Testis (tissue), 3 donors: ENCODE results near the gene CAMTA1. TPM values are rescaled to one million over a fixed set of nuclear protein-coding genes. Genes with fewer than 3 reads are reported as not detected.

Experiments used
- DNase-seq: peaks from one replicate; pipeline ENCODE4 v3.0.0-alpha.2; 2019
- H3K27ac ChIP-seq, 2 donors: fragments of 200-600 bp; sonication (generic); one replicate each; pipeline ENCODE4 v1.5.1; 2019
- H3K27me3 ChIP-seq: fragments of 200-600 bp; sonication (generic); one replicate; pipeline ENCODE4 v1.5.1; 2019
- H3K36me3 ChIP-seq: fragments of 200-600 bp; sonication (generic); one replicate; pipeline ENCODE4 v1.5.1; 2017; ENCODE audit warnings: low read depth; ENCODE audit errors: missing control alignments
- H3K4me1 ChIP-seq: fragments of 200-600 bp; sonication (generic); one replicate; pipeline ENCODE4 v1.5.1; 2019
- H3K4me3 ChIP-seq, 2 donors: fragments of 200-600 bp; sonication (generic); one replicate each; pipeline ENCODE4 v1.5.1; 2017 to 2019
- H3K9me3 ChIP-seq: fragments of 200-600 bp; sonication (generic); one replicate; pipeline ENCODE4 v1.5.1; 2017
- POLR2A ChIP-seq: fragments of 450-650 bp; IDR thresholded peaks from one replicate; pipeline ENCODE4 v1.6.1; 2017; ENCODE audit warnings: antibody characterized with exemption, mild to moderate bottlenecking, moderate library complexity
- WGBS, 2 donors: methylation state at CpG; one replicate each; pipeline ENCODE4 v1.1.5; 2018; 5-methylcytosine and 5-hydroxymethylcytosine counted together
- intact Hi-C: fragments of 100-400 bp; cut with DNase I; formaldehyde crosslinking; loops from one replicate; pipeline ENCODE4 v1.15.1; 2023; ENCODE audit warnings: low total_unique reads
- polyA plus RNA-seq: library from polyadenylated mRNA; stranded (reverse); fragments of 350-450 nt; fragmentation: Illumina TruSeq; extraction: RNeasy Lipid Tissue Mini Kit (QIAGEN cat#74804); gene quantifications from one replicate; pipeline ENCODE4 v1.2.3, GENCODE V29; 2014; ENCODE audit warnings: low read depth, low replicate concordance; ENCODE audit not compliant: insufficient read depth
- total RNA-seq, 2 donors: library from RNA; depleted of rRNA; stranded (reverse); fragments of >200 nt; gene quantifications; one replicate each; pipeline ENCODE4 v1.2.3, GENCODE V29; 2016
- TF ChIP-seq, protein P1 (sequence below), 3 experiments: fragments of 450-650 bp in 2 of 3; fragments of 200-600 bp in 1 of 3; sonication (generic) in 1 of 3; IDR thresholded peaks; one replicate each; pipeline ENCODE4 v1.5.1; 2016 to 2019; ENCODE audit warnings: antibody characterized with exemption in 3 of 3, mild to moderate bottlenecking in 2 of 3, moderate library complexity in 1 of 3

Gene CAMTA1
- total and polyA plus RNA-seq, 3 donors from 2014 or later = 116 to 158 (median 119) TPM

DNA sequence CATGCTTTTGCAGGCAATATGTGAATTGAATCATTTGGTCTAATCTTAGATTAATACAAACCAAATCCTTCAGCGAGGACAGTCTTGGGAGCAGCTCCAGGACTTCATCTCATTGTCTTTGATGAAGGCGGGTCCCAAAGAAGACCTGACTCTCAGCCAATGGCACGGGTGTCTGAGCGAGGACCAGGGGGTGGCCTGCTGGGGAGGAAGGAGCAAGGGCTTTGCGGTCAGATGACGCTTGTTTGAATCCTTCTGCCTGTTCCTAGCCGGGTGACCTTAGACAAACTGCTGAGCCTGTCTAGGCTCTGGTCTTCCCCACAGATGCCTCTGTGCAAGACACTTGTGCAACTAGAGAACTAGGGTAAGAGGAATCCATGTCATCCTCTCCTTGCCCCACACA, 673.7 kb downstream of the CAMTA1 start:
- Histone ChIP-seq H3K4me1 (peaks cover 9% of the 10 kb centered on the region), H3K4me3 (no peak overlapping the region), H3K36me3 (no peaks in the 10 kb centered on the region), H3K27ac (no peak overlapping the region), H3K9me3 (no peaks in the 10 kb centered on the region), H3K27me3 (no peaks in the 10 kb centered on the region)
- 91 to 98% methylated on average over 7 of the region's 7 CpGs for WGBS, 2 donors
- TF ChIP-seq POLR2A = no peak
- TF ChIP-seq, protein P1, sequence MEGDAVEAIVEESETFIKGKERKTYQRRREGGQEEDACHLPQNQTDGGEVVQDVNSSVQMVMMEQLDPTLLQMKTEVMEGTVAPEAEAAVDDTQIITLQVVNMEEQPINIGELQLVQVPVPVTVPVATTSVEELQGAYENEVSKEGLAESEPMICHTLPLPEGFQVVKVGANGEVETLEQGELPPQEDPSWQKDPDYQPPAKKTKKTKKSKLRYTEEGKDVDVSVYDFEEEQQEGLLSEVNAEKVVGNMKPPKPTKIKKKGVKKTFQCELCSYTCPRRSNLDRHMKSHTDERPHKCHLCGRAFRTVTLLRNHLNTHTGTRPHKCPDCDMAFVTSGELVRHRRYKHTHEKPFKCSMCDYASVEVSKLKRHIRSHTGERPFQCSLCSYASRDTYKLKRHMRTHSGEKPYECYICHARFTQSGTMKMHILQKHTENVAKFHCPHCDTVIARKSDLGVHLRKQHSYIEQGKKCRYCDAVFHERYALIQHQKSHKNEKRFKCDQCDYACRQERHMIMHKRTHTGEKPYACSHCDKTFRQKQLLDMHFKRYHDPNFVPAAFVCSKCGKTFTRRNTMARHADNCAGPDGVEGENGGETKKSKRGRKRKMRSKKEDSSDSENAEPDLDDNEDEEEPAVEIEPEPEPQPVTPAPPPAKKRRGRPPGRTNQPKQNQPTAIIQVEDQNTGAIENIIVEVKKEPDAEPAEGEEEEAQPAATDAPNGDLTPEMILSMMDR (IDR thresholded peaks at IDR 0.05) = no peak
- intact Hi-C loops = no loop called here
- DNase-seq = no peak

DNA sequence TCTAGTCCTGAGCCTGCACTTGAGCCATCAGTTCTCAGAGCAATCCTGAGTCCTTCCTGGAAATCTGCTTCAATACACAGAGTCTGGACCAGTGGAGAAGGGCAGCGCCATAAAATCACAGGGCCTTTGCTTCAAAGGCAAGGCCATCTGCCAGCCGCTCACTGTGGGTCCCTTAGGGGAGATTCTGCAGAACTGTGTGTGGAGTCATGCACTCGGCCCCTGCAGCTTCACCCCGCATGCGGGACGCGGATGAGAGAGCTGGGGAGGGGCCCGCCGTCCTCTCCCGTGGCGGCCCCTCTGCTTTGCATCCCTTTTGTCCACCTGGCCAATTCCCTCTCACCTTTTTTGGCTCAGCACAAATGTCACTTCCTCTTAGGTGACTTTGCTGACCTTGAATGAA, 674.7 kb downstream of the CAMTA1 start:
- 77 to 95% methylated on average over 10 to 11 of the region's 11 CpGs for WGBS, 2 donors
- intact Hi-C loops = no loop called here
- Histone ChIP-seq H3K27ac (no peak overlapping the region), H3K9me3 (no peaks in the 10 kb centered on the region), H3K27me3 (no peaks in the 10 kb centered on the region), H3K4me3 (no peak overlapping the region), H3K36me3 (no peaks in the 10 kb centered on the region), H3K4me1 (peaks cover 5% of the 10 kb centered on the region)
- no peak for DNase-seq
- TF ChIP-seq, protein P1 (IDR thresholded peaks at IDR 0.05) = no peak
- no peak for TF ChIP-seq POLR2A

DNA sequence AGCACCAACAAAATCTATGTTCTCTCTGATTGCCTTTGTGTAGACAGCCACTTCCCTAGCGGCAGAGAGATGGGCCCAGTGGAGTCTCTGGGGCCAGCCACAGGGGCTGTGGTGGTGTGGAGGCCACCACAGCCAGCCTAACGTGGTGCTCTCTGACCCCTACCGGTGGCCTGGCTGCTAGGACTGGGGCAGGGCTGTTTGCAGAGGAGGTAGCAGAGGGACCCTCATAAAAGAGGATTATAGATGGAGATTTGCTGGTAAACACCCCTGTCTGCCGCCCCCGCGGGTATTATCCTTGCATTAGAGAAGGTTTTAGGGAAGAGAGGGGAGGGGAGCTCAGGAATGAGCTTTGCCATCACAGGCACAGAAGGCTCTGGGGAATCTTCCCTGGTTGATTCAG, 675.6 kb downstream of the CAMTA1 start:
- H3K27me3 ChIP-seq = no peaks in the 10 kb centered on the region
- no peaks in the 10 kb centered on the region for H3K9me3 ChIP-seq
- no peak overlapping the region for H3K4me3 ChIP-seq
- TF ChIP-seq, protein P1 (IDR thresholded peaks at IDR 0.05) = no peak
- no peak for TF ChIP-seq POLR2A
- DNase-seq = no peak
- WGBS, 2 donors = 67 to 84% methylated on average over 6 of the region's 6 CpGs
- intact Hi-C loops = no loop called here
- no peak overlapping the region for H3K27ac ChIP-seq
- H3K36me3 ChIP-seq = no peaks in the 10 kb centered on the region
- H3K4me1 ChIP-seq = peaks cover under 1% of the 10 kb centered on the region

DNA sequence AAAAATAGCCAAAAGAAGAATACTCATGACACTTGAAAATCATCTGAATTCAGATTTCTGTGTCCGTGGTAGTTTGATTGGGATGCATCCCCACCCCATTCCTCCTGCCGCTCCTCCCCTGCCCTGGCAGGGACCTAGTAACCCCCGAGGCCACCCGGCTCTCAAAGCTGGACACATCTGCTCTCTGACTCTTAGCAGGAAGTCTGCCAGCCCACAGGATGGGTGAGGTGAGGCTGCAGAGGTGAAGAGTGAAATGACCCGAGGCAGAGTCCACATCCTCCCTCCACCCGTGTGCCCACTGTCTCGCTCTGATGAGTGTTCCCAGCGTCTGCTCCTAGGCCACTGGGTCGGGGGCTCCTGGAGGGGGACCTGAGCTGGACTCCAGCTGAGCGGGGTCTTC, 677.4 kb downstream of the CAMTA1 start:
- Histone ChIP-seq H3K4me3 (no peak overlapping the region), H3K36me3 (no peaks in the 10 kb centered on the region), H3K4me1 (no peaks in the 10 kb centered on the region), H3K9me3 (no peaks in the 10 kb centered on the region), H3K27ac (no peak overlapping the region), H3K27me3 (no peaks in the 10 kb centered on the region)
- TF ChIP-seq, protein P1 (IDR thresholded peaks at IDR 0.05) = no peak
- TF ChIP-seq POLR2A = no peak
- DNase-seq = no peak
- intact Hi-C loops = no loop called here
- 77 to 85% methylated on average over 10 of the region's 10 CpGs for WGBS, 2 donors

DNA sequence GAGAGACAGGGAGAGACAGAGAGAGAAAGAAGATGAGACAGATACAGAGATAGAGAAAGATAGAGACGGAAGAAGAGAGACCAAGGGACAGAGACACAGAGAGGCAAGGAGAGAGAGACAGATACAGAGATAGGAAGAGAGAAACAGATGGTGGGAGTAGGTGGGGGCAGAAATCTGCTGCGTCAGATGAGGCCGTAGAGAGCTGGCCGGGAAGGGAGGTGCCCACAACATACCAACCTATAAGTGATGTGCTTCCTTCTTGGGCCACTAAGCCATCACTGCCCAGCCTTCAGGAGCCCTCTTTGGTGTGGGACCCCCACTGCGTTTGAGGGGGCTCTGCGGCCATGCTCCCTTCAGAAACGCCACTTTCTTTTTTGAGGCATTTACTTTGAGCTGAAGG, 678.3 kb downstream of the CAMTA1 start:
- intact Hi-C loops = no loop called here

More for the DNA sequence above, 678.3 kb downstream of the CAMTA1 start:
- no peaks in the 10 kb centered on the region for H3K36me3 ChIP-seq
- no peak for DNase-seq
- no peaks in the 10 kb centered on the region for H3K9me3 ChIP-seq
- TF ChIP-seq, protein P1 (IDR thresholded peaks at IDR 0.05) = no peak
- no peak for TF ChIP-seq POLR2A
- no peaks in the 10 kb centered on the region for H3K27me3 ChIP-seq
- H3K4me3 ChIP-seq = no peak overlapping the region
- no peaks in the 10 kb centered on the region for H3K4me1 ChIP-seq
- H3K27ac ChIP-seq = no peak overlapping the region
- WGBS, 2 donors = 92 to 95% methylated on average over 7 of the region's 7 CpGs
